Limb (tissue), 2 donors: ENCODE measurements around the gene SND1.
A peak's percentile ranks its signal among the peaks of the same experiment; 100 is the strongest.

Experiments used
- DNase-seq, 2 donors: peaks; one replicate each; pipeline ENCODE4 v3.0.0-alpha.2; 2016; ENCODE audit errors: extremely low spot score in 2 of 2

Gene SND1

GRCh38 chr7:127799535-127800305 lies 147.7 kb downstream of the SND1 start:
- DNase-seq: no peak

DNA sequence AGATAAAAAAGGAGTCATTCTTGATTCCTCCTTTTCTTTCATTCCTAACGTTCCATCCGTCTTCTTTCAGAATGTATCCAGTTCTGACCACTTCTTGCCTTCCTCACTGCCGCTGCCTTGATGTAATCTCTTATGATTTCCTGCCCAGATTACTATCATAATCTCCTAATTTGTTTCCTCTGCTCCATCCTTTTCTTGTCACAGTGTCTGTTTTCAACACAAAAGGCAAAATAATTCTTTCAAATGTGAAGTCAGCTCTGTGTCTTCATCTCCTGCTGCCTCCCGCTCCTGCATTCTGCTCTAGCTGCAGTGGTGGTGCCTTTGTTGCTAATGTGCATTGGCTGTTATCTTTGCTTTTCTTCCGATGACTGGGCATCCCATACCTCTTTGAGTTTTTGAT lies 150.9 kb downstream of the SND1 start:
- no peak for DNase-seq

DNA sequence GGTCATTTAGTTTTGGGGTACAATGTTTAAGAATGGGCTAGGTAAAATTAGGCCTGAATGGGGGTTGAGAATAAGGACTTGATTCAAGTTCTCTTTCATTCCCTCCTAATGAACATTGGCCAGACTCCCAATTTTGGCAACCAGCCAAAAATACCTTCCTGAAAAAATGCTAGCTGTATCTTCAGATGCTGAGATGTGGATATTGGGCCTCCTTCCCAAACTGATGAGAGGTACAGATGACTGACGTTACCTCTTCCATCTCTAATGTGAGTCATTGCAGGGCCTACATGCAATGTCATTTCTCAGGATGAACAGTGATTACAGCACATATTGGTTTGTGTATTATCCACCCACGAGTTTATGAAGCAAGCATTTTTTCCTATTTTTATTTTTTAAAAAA lies 151.6 kb downstream of the SND1 start:
- DNase-seq: no peak

GRCh38 chr7:127807340-127807739 lies 155.3 kb downstream of the SND1 start:
- DNase-seq: no peak

DNA sequence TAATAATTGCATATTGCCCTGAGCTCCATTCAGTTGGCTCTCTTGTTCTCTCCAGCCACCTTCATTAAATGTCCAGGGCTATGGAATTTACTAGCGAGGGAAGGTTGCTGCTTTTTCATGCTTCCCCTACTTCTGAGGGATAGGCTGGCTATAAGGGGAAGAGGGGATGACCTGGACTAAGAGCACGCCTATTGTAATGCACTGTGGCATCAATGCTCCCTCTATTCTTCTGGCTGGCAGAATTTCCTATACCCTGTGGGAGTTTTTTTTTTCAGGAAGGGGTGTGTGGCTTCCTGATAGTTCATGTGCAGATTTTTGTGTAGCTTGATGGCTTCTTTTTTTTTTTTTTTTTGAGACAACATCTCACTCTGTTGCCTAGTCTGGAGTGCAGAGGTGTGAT lies 155.8 kb downstream of the SND1 start:
- DNase-seq: no peak

DNA sequence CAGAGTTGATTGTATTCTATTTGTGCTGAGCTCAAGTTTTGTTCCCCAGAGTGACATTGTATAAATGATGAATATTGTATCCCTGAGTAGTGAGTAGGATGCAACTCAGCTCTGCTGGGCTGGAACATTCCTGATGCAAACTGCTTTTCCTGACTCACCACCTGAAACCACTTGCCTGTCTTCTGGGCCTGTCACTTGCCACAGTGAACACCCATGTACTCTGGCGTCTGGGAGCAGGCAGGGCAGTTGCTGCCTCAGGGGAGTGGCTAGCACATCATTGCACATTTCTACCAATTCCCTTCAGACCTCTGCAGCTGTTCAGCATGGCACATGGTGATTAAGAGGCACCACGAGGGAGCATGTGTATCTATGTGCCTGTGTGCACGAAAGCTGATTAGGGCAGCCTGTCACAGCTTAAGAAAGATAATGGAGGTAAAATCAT lies 157.3 kb downstream of the SND1 start:
- peak in 1 of 2 donors; percentile 41 for DNase-seq

DNA sequence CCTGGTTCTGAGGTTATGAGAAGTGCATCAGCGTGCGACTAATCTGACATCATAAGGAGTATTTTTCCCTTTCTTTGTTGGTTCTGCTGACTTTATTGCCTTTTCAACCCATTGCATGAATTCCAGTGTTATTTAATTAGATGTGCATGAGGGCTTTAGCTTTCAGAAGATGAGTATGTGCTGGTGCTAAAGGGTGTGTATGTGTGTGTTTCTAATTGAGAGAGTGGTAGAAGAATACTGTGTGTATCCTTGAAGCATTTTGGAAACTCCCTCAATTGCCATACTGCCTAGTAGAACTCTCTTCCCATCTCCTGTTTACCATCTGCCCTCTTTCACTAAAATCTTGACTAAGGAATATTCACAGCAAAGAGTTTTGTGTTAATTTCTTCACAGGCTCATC lies 158.1 kb downstream of the SND1 start:
- no peak for DNase-seq

DNA sequence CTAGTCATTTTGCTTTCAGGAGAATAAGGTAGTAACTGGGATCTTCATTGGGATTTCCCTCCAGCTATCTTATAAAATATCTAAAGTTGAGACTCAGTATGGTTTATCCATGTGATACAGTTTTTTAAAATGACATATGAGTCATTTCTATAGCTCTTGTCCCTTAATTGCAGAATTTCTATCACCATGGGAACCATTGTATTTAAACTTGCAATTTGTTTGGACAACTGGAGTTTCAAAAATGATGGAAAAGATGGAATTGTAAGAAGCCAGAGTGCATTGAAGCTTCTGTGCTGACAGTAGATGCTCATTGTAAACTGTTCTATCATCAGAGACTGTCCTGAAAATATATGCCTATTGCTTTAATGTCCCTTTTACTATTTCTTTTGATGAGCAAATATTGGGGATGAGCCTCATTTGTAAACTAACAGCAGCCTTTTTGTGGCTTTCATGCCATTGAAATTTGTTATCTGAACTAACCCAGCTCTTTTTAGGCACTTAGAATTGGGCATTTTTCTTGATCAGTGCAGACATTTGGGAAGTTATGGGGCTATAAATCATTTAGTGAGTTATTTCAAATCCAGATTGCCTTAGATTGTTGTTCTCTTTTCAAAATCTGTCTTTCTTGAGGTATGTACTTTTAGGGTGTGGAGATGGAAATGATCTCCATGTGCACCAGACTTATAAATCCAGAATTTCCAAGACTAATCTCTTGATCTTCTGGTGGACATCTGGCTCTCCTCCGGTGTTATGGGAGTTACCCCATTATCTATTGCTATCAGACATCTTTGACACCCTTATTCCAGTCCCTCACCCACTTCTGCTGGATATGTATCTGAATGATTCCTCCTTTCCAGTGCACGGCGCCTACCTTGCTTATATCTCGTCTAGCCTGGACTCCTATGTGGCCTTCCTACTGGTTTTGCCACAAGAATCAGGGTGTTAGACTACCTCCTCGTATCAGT lies 159.0 kb downstream of the SND1 start:
- no peak for DNase-seq

- no peak for DNase-seq
Measured at GRCh38 chr7:127812540-127812939, 160.5 kb downstream of the SND1 start.

GRCh38 chr7:127813991-127814541 lies 162.1 kb downstream of the SND1 start:
- DNase-seq: no peak

GRCh38 chr7:127815631-127816145 lies 163.7 kb downstream of the SND1 start:
- DNase-seq: no peak

DNA sequence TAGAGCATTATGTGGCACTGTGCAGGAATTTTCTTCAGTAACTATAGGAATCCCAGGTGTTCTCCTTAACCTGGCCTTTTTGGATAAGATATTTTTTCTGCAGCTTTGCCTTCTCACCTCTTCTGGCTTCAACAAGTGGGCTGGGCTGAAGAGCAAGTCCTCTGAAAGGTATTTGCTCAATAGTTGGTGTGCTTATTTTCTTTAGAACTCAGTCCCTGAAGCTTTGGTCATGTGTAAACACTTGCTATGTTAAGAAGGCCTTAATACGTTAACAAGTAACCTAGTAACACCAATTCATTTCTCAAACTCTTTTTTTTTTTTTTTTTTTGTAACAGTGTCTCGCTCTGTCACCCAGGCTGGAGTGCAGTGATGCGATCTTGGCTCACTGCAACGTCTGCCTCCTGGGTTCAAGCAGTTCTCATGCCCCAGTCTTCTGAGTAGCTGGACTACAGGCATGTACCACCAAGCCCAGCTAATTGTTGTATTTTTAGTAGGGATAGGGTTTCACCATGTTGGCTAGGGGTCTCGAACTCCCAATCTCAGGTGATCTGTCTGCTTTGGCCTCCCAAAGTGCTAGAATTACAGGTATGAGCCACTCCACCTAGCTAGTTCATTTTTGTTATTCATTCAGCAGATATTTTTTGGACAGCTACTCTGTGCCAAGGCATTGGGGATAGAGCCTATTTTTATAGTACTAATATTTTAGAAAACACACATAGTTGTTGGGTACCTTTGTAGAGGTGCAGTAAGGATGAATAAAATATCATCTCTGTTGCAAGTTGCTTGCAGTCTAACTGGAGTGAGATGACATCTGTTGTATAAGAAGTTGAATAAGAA lies 164.6 kb downstream of the SND1 start:
- no peak for DNase-seq

DNA sequence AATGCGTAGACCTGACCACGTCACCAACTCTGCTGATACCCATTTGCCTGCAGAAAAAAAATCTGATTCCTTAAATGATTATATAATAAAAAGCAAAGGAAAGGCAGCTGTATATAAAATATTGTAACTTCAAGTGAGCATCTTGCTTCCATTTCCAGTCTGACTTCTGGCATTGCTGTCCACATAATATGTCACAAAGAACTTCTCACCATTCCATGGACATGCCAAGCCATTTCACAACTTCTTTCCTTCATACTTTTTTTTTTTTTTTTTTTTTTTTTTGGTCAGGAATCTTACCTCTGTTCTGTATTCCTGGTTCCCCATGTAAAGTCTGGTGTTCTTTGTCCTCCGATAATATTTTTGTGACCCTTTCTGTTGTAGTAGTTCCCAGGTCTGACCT lies 165.5 kb downstream of the SND1 start:
- no peak for DNase-seq

DNA sequence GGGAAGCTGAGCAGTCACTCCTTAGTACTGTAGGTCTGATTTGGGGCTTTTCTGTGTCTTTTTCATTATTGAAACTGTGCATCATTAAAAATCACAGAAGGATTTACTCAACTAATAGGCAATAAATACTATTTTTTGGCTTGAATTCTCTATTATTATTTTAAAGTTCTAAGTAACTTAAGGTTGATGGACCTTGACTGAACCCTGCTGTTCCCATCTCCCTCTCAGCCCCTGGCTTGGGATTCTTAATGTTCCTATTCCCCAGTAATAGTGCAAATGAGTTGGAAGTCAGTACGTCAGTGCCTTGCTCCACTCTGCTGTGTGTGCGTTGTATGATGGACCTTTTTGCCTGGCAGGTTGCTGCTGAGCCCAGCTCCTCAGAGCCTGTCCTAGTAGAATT lies 166.3 kb downstream of the SND1 start:
- DNase-seq: no peak

DNA sequence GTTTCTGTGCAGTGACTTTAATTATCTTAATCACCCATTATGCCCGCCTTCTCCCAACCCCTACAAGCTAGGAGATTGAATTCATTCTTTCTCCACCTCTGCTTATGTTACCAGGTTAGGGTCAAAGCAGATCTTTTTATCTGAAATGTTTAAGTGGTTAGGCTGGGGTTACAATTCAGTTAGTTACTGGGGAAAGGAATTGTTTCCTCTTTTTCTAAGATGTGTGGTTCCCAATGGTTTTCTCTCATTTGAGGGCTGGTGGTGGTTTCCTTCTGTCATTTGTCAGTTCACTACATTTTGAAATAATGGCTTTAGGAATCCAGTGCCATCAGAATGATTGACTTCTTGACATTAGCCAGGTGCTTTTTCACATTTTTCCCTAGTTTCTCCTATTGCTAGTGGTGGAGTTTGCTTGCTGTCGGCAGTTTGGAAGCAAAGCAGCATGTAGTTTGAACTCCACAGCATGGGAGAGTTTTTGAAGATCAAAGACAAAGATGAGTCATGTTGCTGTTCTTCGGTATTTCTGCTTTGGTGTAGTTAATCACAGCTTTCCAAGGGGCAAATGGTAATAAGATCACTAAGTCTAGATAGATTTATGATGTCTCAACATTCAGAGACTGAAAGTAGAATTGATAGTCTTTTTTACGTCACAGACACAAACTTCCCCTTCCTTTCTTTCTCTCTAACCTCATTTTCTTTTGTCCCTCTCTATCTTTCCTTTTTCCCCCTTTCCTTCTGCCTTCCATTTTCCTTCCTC lies 168.2 kb downstream of the SND1 start:
- DNase-seq: no peak

DNA sequence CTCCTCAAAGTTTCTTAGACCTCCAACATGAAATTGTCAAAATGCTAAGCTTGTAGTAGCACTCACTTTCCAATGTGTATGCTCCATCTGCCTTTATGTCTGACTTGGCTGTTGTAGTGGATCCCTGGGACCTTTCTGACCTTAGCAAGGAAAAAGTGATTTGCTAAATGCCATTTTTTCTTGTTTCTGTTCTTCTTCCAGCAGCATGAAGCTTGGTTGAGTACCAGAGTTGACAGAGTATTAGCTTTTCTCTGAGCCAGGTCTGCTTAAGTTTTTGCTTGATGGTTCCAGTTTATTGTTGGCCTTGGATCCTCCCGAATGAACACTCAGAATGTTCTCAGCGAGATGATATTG lies 168.7 kb downstream of the SND1 start:
- no peak for DNase-seq

DNA sequence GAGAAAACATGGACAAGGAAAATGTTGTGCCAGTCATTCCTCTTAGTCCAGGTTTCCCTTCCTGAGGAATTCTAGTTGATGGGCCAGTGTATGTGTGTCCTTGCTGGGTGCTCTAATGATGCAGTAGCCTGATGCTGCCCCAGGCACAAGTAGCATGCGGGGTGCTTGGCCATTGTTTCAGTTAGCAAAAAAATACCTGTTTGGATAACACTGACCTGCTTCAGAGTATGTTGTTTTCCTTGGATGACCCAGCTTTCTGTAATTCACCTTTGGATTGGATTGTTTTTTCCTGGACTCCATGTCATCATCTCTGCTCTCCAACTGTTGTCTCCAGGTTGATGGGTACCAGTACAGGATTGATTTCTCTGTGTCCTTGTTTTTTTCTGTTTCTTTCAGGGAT lies 169.2 kb downstream of the SND1 start:
- no peak for DNase-seq

DNA sequence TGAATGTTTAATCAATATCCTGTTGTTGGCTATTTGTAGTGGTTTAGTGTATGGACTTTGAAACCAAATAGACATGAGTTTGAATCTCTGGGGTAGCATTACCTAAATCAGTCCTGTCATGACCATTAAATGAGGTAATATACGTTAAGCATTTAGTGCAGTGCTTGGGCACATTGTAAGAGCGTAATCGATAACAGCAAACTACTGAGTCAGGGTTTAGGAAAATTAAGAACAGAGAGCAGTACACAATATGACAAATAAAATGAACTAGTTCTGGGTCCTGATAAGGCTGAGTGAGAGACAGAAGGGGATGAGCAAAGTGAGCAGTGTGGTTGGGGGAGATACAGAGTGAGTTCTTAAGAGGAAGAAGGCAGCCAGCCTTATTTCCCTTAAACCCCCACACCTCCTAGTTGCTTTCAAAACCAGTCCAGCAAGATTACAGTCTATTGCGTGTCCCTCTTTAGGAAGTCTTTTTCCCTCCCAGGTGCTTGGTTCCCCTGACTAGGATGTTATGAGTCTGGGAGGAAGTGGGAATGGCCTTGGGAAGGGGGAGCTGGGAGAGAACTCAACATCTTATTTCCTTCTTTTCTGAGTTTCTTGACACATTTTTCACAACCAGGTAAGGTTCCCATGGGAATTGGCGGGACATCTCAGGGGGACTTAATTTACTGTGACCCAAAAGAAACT lies 171.0 kb downstream of the SND1 start:
- no peak for DNase-seq

GRCh38 chr7:127824682-127825081 lies 172.7 kb downstream of the SND1 start:
- DNase-seq: no peak
